Liver (tissue), 9 donors: Measurements from ENCODE around the gene ARHGAP4. TPM values are rescaled to one million over a fixed set of nuclear protein-coding genes. Genes with fewer than 3 reads are reported as not detected.

Experiments
- DNase-seq: peaks from one replicate; pipeline ENCODE4 v3.0.0-alpha.2; 2017; ENCODE audit warnings: low spot score
- H3K27ac ChIP-seq, 2 donors: one replicate each; pipeline ENCODE4 v1.7.0; 2013; ENCODE audit warnings: inconsistent platforms in 2 of 2, low read length in 2 of 2, control low read depth in 1 of 2, low read depth in 1 of 2, mild to moderate bottlenecking in 1 of 2
- H3K27me3 ChIP-seq, 4 donors: one replicate each; pipeline versions ENCODE4 v1.6.1 to v1.7.0; 2013; ENCODE audit warnings: low read length in 3 of 4, inconsistent platforms in 1 of 4, mild to moderate bottlenecking in 1 of 4, moderate library complexity in 1 of 4; ENCODE audit not compliant: control insufficient read depth in 4 of 4, insufficient read depth in 4 of 4
- H3K36me3 ChIP-seq, 4 donors: one replicate each; pipeline versions ENCODE4 v1.6.1 to v1.7.0; 2013; ENCODE audit warnings: low read length in 3 of 4, mild to moderate bottlenecking in 3 of 4, low read depth in 1 of 4, moderate library complexity in 1 of 4; ENCODE audit not compliant: control insufficient read depth in 4 of 4, insufficient read depth in 3 of 4
- H3K4me1 ChIP-seq, 4 donors: one replicate each; pipeline versions ENCODE4 v1.6.1 to v1.7.0; 2013; ENCODE audit warnings: low read length in 3 of 4, mild to moderate bottlenecking in 3 of 4, moderate library complexity in 1 of 4; ENCODE audit not compliant: control insufficient read depth in 4 of 4, insufficient read depth in 4 of 4
- H3K4me3 ChIP-seq, 3 donors: one replicate each; pipeline versions ENCODE4 v1.6.1 to v1.7.0; 2013; ENCODE audit warnings: low read length in 3 of 3, control low read depth in 1 of 3, low read depth in 1 of 3, mild to moderate bottlenecking in 1 of 3
- H3K9ac ChIP-seq, 2 donors: one replicate each; pipeline ENCODE4 v1.7.0; 2013; ENCODE audit warnings: low read length in 2 of 2, mild to moderate bottlenecking in 2 of 2, moderate library complexity in 2 of 2, control low read depth in 1 of 2, low read depth in 1 of 2
- H3K9me3 ChIP-seq, 4 donors: one replicate each; pipeline versions ENCODE4 v1.6.1 to v1.7.0; 2013; ENCODE audit warnings: low read length in 3 of 4; ENCODE audit not compliant: control insufficient read depth in 4 of 4
- CTCF ChIP-seq: fragments of 150-350 bp; IDR thresholded peaks from 2 replicates; pipeline ENCODE4 v1.5.1; 2017; ENCODE audit warnings: improper control_type of control experiment, low read depth, low read length; ENCODE audit not compliant: missing input control
- GABPA ChIP-seq, 2 donors: IDR thresholded peaks in 1 of 2; conservative IDR thresholded peaks in 1 of 2; 2 replicates each; pipeline ENCODE4 v1.6.1; 2016; ENCODE audit warnings: antibody characterized with exemption in 2 of 2, mild to moderate bottlenecking in 1 of 2, moderate library complexity in 1 of 2
- HNF4G ChIP-seq: IDR thresholded peaks from 2 replicates; pipeline ENCODE4 v1.6.1; 2016; ENCODE audit warnings: antibody characterized with exemption
- JUND ChIP-seq, 2 donors: IDR thresholded peaks; 2 replicates each; pipeline ENCODE4 v1.6.1; 2016; ENCODE audit warnings: antibody characterized with exemption in 2 of 2
- MAX ChIP-seq: IDR thresholded peaks from 2 replicates; pipeline ENCODE4 v1.6.1; 2016; ENCODE audit warnings: antibody characterized with exemption
- RXRA ChIP-seq, 2 donors: IDR thresholded peaks; 2 replicates each; pipeline ENCODE4 v1.6.1; 2017 to 2018; ENCODE audit warnings: antibody characterized with exemption in 2 of 2, mild to moderate bottlenecking in 1 of 2
- SP1 ChIP-seq: IDR thresholded peaks from 2 replicates; pipeline ENCODE4 v1.6.1; 2018; ENCODE audit warnings: antibody characterized with exemption, mild to moderate bottlenecking
- TAF1 ChIP-seq: conservative IDR thresholded peaks from 2 replicates; pipeline ENCODE4 v1.6.1; 2016; ENCODE audit warnings: antibody characterized with exemption, mild to moderate bottlenecking
- YY1 ChIP-seq: IDR thresholded peaks from 2 replicates; pipeline ENCODE4 v1.6.1; 2016; ENCODE audit warnings: antibody characterized with exemption, mild to moderate bottlenecking
- ZBTB33 ChIP-seq: IDR thresholded peaks from 2 replicates; pipeline ENCODE4 v1.6.1; 2016; ENCODE audit warnings: antibody characterized with exemption
- WGBS: extraction: QIAGEN DNeasy Blood & Tissue Kit; methylation state at CpG from one replicate; pipeline ENCODE4 v1.1.7; 2013; 5-methylcytosine and 5-hydroxymethylcytosine counted together
- polyA plus RNA-seq, 2 donors: library from polyadenylated mRNA; stranded (reverse) in 1 of 2; unstranded in 1 of 2; fragments of 200-250 nt in 1 of 2; fragments of >200 nt in 1 of 2; fragmentation: Nextera tagmentation in 1 of 2; extraction: Ambion mirVana in 1 of 2; gene quantifications; one replicate each; pipeline versions ENCODE4 v1.2.1 to v1.2.3, GENCODE V29; 2013 to 2015
- total RNA-seq, 2 donors: library from RNA; depleted of rRNA; stranded (reverse); fragments of >200 nt; gene quantifications; one replicate each; pipeline ENCODE4 v1.2.3, GENCODE V29; 2014
- donor health status: healthy.
- donor health status: healthy.
- donor health status: healthy.
- donor health status: healthy.
- donor health status: healthy.

The ARHGAP4 gene
- total and polyA plus RNA-seq, 4 donors = 3.3 to 28.1 (median 10.2) TPM

- no peak for DNase-seq
- Histone ChIP-seq H3K9me3 (no peaks in the 10 kb centered on the region), H3K9ac (peak overlapping the region in 1 of 2 donors; percentile 20), H3K4me1 (peaks cover 12 to 63% (median 53%) of the 10 kb centered on the region in 4 donors), H3K27ac (peak overlapping the region in 1 of 2 donors; percentile 19), H3K27me3 (no peaks in the 10 kb centered on the region), H3K4me3 (peak overlapping the region in 1 of 3 donors; percentile 81), H3K36me3 (peaks cover 0 to under 1% (median 0%) of the 10 kb centered on the region in 4 donors)
- TF ChIP-seq CTCF = no peak
- TF ChIP-seq SP1 = no peak
- no peak for TF ChIP-seq YY1
- no peak for TF ChIP-seq RXRA (IDR thresholded peaks at IDR 0.05)
- no peak for TF ChIP-seq TAF1
- TF ChIP-seq GABPA (IDR thresholded peaks at IDR 0.05 in 1 of 2, conservative IDR thresholded peaks at IDR 0.05 in 1 of 2) = no peak
- 21% methylated on average over 25 of the region's 25 CpGs for whole genome bisulfite sequencing
Observed at GRCh38 chrX:153969125-153969903, 43.2 kb upstream of the ARHGAP4 start.

GRCh38 chrX:153968754-153969124 lies 42.7 kb upstream of the ARHGAP4 start:
- H3K27ac ChIP-seq = peak overlapping the region in 1 of 2 donors; percentile 31
- H3K9me3 ChIP-seq = no peaks in the 10 kb centered on the region
- H3K9ac ChIP-seq = no peak overlapping the region
- 32% methylated on average over 12 of the region's 12 CpGs for WGBS
- no peaks in the 10 kb centered on the region for H3K27me3 ChIP-seq
- no peak for DNase-seq
- H3K4me3 ChIP-seq = peak overlapping the region in 1 of 3 donors; percentile 81
- TF ChIP-seq TAF1 (no peak), SP1 (no peak), ZBTB33 (no peak), YY1 (no peak)
- peaks cover 0 to 6% (median 2%) of the 10 kb centered on the region in 4 donors for H3K36me3 ChIP-seq
- H3K4me1 ChIP-seq = peaks cover 11 to 58% (median 47%) of the 10 kb centered on the region in 4 donors

GRCh38 chrX:153968255-153968654 lies 42.2 kb upstream of the ARHGAP4 start:
- Histone ChIP-seq H3K4me3 (no peak overlapping the region), H3K9me3 (no peaks in the 10 kb centered on the region), H3K4me1 (peaks cover 10 to 53% (median 43%) of the 10 kb centered on the region in 4 donors), H3K36me3 (peaks cover 0 to 11% (median 4%) of the 10 kb centered on the region in 4 donors), H3K27ac (peak overlapping the region in 1 of 2 donors; percentile 54), H3K27me3 (no peaks in the 10 kb centered on the region), H3K9ac (no peak overlapping the region)
- TF ChIP-seq RXRA (IDR thresholded peaks at IDR 0.05) (no peak), JUND (IDR thresholded peaks at IDR 0.05) (no peak), TAF1 (no peak), GABPA (IDR thresholded peaks at IDR 0.05 in 1 of 2, conservative IDR thresholded peaks at IDR 0.05 in 1 of 2) (no peak), MAX (no peak), HNF4G (no peak)
- no peak for DNase-seq
- 65% methylated on average over 9 of the region's 9 CpGs for WGBS
